GM21529 (cell line): Measurements from ENCODE around the gene GARIN1A.

Experiments
- ATAC-seq: cut with Tn5 transposase; IDR thresholded peaks from one replicate; pipeline ENCODE4 v1.9.1; 2021; ENCODE audit not compliant: unreplicated experiment

The GARIN1A gene

GRCh38 chr7:128710481-128710880 lies 38.4 kb downstream of the GARIN1A start:
- no peak for ATAC-seq

- no peak for ATAC-seq
These were observed 41.7 kb downstream of the GARIN1A start for GRCh38 chr7:128713794-128714193.

- ATAC-seq = no peak
These were observed 42.8 kb downstream of the GARIN1A start for GRCh38 chr7:128714701-128715495.

- ATAC-seq = no peak
These were observed 47.0 kb downstream of the GARIN1A start for GRCh38 chr7:128718967-128719642.

GRCh38 chr7:128721376-128721775 lies 49.3 kb downstream of the GARIN1A start:
- no peak for ATAC-seq
